HepG2 (cell line): ENCODE data around the gene EMID1. TPM values are rescaled to one million over a fixed set of nuclear protein-coding genes. Genes with fewer than 3 reads are reported as not detected.

ENCODE experiments used
- CREB3 ChIP-seq: sonication (generic); formaldehyde crosslinking; IDR thresholded peaks from 2 replicates; pipeline ENCODE4 v1.5.0; 2020; ENCODE audit warnings: missing genetic modification reagents
- FOXC1 ChIP-seq: sonication (generic); formaldehyde crosslinking; IDR thresholded peaks from 2 replicates; pipeline ENCODE4 v1.8.0; 2022; ENCODE audit warnings: mild to moderate bottlenecking, missing genetic modification reagents, borderline replicate concordance
- GATA4 ChIP-seq: sonication (generic); IDR thresholded peaks from 2 replicates; pipeline ENCODE4 v1.6.1; 2016; ENCODE audit warnings: antibody characterized with exemption, low read depth, borderline replicate concordance
- MLLT10 ChIP-seq: sonication (generic); formaldehyde crosslinking; IDR thresholded peaks from 2 replicates; pipeline ENCODE4 v1.4.0; 2020; ENCODE audit warnings: missing genetic modification reagents
- NR2F1 ChIP-seq, 2 experiments: fragments of 450-650 bp in 1 of 2; formaldehyde crosslinking in 1 of 2; IDR thresholded peaks; 2 replicates each; pipeline versions ENCODE4 v1.5.0 to v1.6.1; 2016 to 2020; ENCODE audit warnings: mild to moderate bottlenecking in 1 of 2, missing compliant biosample characterization in 1 of 2, missing genetic modification reagents in 1 of 2, moderate library complexity in 1 of 2
- PCBP2 ChIP-seq: fragments of 200-400 bp; formaldehyde crosslinking; optimal IDR thresholded peaks from 2 replicates; pipeline ENCODE3; 2018; ENCODE audit warnings: low read length, low read depth; ENCODE audit not compliant: poor library complexity, severe bottlenecking
- SAFB2 ChIP-seq: sonication (generic); formaldehyde crosslinking; IDR thresholded peaks from 2 replicates; pipeline ENCODE4 v1.5.1; 2020; ENCODE audit warnings: missing genetic modification reagents, low read depth, mild to moderate bottlenecking, borderline replicate concordance
- TP53 ChIP-seq: sonication (generic); formaldehyde crosslinking; conservative IDR thresholded peaks from 2 replicates; pipeline ENCODE4 v1.4.0; 2020; ENCODE audit warnings: missing genetic modification reagents
- WIZ ChIP-seq: sonication (generic); formaldehyde crosslinking; IDR thresholded peaks from 2 replicates; pipeline ENCODE4 v1.5.1; 2020; ENCODE audit warnings: mild to moderate bottlenecking, missing genetic modification reagents
- YEATS4 ChIP-seq: sonication (generic); formaldehyde crosslinking; IDR thresholded peaks from 2 replicates; pipeline ENCODE4 v1.4.0; 2020; ENCODE audit warnings: missing genetic modification reagents, borderline replicate concordance
- ZBTB42 ChIP-seq: sonication (generic); formaldehyde crosslinking; IDR thresholded peaks from 2 replicates; pipeline ENCODE4 v1.5.0; 2020; ENCODE audit warnings: mild to moderate bottlenecking, missing genetic modification reagents
- ZMAT5 ChIP-seq: sonication (generic); formaldehyde crosslinking; IDR thresholded peaks from 2 replicates; pipeline ENCODE4 v1.5.0; 2020; ENCODE audit warnings: mild to moderate bottlenecking, low read depth, missing genetic modification reagents, borderline replicate concordance
- ZNF143 ChIP-seq: sonication (generic); formaldehyde crosslinking; IDR thresholded peaks from 2 replicates; pipeline ENCODE4 v1.4.0; 2020; ENCODE audit warnings: missing genetic modification reagents
- ZNF24 ChIP-seq: fragments of 450-650 bp; IDR thresholded peaks from 2 replicates; pipeline ENCODE4 v1.6.1; 2017; ENCODE audit warnings: antibody characterized with exemption, mild to moderate bottlenecking
- ZNF343 ChIP-seq: sonication (generic); formaldehyde crosslinking; IDR thresholded peaks from 2 replicates; pipeline ENCODE4 v1.4.0; 2020; ENCODE audit warnings: mild to moderate bottlenecking, missing genetic modification reagents
- ZNF501 ChIP-seq: sonication (generic); formaldehyde crosslinking; IDR thresholded peaks from 2 replicates; pipeline ENCODE4 v1.5.1; 2020; ENCODE audit warnings: mild to moderate bottlenecking, moderate library complexity, missing genetic modification reagents
- ZNF619 ChIP-seq: sonication (generic); formaldehyde crosslinking; IDR thresholded peaks from 2 replicates; pipeline ENCODE4 v1.4.0; 2020; ENCODE audit warnings: mild to moderate bottlenecking, missing genetic modification reagents
- polyA plus RNA-seq, 8 experiments: library from polyadenylated mRNA; depleted of rRNA in 3 of 8; stranded (reverse) in 7 of 8; unstranded in 1 of 8; fragments of >200 nt; fragmentation: Illumina TruSeq in 4 of 8; extraction: Trizol in 4 of 8; gene quantifications; 2 replicates each; pipeline versions ENCODE4 v1.2.1 to v1.2.3, GENCODE V29; 2011 to 2016; ENCODE audit warnings: low read depth in 4 of 8, missing spikeins in 1 of 8, mixed read lengths in 1 of 8; ENCODE audit not compliant: insufficient read depth in 1 of 8
- total RNA-seq, 5 experiments: library from RNA; depleted of rRNA; stranded (reverse); fragments of >200 nt; fragmentation: Illumina TruSeq; extraction: Trizol; gene quantifications; 2 replicates each; pipeline ENCODE4 v1.2.3, GENCODE V29; 2016; ENCODE audit warnings: low read depth in 1 of 5
- TF ChIP-seq, protein P1 (sequence below): sonication (generic); formaldehyde crosslinking; IDR thresholded peaks from 2 replicates; pipeline ENCODE4 v1.4.0; 2020; ENCODE audit warnings: missing genetic modification reagents, borderline replicate concordance
- TF ChIP-seq, protein P2 (sequence below): sonication (generic); formaldehyde crosslinking; IDR thresholded peaks from 2 replicates; pipeline ENCODE4 v1.8.0; 2022; ENCODE audit warnings: mild to moderate bottlenecking, missing genetic modification reagents, moderate library complexity
- TF ChIP-seq, protein P3 (sequence below): sonication (generic); formaldehyde crosslinking; IDR thresholded peaks from 2 replicates; pipeline ENCODE4 v1.4.0; 2020; ENCODE audit warnings: missing genetic modification reagents

Gene EMID1
- total and polyA plus RNA-seq, 2 of the 13 experiments (the other 11 are each of a cell fraction or from before 2014, with no cell fraction given), result 0.45 to 0.82 TPM

DNA sequence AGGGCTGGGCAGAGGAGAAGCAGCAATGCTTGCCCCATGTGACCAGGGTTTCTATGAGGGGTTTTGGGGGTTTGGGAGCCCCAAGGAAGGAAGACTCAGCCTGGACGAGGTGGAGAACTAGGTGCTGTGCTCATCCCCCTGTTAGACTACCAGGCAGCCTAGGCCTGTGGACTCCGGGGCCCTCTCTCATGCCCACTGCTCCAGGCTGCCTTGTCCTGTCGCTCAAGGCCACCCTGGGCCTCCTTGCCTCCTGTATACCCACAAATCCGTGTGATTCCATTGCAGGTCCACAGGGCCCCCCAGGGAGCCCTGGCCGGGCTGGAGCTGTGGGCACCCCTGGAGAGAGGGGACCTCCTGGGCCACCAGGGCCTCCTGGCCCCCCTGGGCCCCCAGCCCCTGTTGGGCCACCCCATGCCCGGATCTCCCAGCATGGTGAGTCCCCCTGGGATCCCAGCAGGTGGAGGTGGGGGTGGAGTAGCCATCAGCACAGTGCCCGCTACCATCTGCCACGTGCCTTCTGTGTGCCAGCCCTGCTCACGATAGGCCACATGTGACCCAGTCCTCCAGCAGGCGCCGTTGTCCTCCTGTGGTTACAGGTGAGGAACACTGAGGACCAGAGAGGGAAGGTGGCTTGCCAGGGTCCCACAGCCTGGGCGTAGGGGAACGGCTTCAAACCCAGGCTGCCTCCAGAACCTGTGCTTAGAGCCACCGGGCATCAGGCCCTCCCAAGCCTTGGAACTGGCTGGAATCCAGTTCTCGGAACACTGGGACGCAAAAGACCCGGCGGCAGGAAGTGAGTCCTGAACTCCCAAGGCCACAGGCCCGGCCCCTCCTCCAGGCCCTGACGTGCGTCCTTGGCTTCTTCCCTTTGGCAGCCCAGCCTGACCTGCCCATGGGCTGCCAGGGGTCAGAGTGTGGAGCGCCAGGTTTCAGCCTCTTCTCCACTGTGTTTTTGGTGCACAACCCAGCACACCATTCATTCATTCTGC, 26.6 kb downstream of the EMID1 start (continued):
- TF ChIP-seq, protein P1, sequence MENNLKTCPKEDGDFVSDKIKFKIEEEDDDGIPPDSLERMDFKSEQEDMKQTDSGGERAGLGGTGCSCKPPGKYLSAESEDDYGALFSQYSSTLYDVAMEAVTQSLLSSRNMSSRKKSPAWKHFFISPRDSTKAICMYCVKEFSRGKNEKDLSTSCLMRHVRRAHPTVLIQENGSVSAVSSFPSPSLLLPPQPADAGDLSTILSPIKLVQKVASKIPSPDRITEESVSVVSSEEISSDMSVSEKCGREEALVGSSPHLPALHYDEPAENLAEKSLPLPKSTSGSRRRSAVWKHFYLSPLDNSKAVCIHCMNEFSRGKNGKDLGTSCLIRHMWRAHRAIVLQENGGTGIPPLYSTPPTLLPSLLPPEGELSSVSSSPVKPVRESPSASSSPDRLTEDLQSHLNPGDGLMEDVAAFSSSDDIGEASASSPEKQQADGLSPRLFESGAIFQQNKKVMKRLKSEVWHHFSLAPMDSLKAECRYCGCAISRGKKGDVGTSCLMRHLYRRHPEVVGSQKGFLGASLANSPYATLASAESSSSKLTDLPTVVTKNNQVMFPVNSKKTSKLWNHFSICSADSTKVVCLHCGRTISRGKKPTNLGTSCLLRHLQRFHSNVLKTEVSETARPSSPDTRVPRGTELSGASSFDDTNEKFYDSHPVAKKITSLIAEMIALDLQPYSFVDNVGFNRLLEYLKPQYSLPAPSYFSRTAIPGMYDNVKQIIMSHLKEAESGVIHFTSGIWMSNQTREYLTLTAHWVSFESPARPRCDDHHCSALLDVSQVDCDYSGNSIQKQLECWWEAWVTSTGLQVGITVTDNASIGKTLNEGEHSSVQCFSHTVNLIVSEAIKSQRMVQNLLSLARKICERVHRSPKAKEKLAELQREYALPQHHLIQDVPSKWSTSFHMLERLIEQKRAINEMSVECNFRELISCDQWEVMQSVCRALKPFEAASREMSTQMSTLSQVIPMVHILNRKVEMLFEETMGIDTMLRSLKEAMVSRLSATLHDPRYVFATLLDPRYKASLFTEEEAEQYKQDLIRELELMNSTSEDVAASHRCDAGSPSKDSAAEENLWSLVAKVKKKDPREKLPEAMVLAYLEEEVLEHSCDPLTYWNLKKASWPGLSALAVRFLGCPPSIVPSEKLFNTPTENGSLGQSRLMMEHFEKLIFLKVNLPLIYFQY (CRISPR knock-in tag), result peak; percentile 75; the same call in 1 of the 2 replicates
- TF ChIP-seq ZNF343 (CRISPR knock-in tag) (no peak), ZNF143 (CRISPR knock-in tag) (no peak), ZBTB42 (CRISPR knock-in tag) (no peak), TP53 (no peak), CREB3 (no peak), NR2F1 (CRISPR knock-in tag; IDR thresholded peaks at IDR 0.05) (no peak), FOXC1 (no peak), GATA4 (no peak), YEATS4 (CRISPR knock-in tag) (no peak), ZMAT5 (no peak), ZNF619 (CRISPR knock-in tag) (no peak), ZNF501 (CRISPR knock-in tag) (no peak), PCBP2 (no peak), SAFB2 (CRISPR knock-in tag) (0 out of 2 replicates have a peak, but pooled peaks have one; percentile 51), ZNF24 (0 out of 2 replicates have a peak, but pooled peaks have one; percentile 50), WIZ (CRISPR knock-in tag) (no peak), MLLT10 (CRISPR knock-in tag) (no peak)
- TF ChIP-seq, protein P2, sequence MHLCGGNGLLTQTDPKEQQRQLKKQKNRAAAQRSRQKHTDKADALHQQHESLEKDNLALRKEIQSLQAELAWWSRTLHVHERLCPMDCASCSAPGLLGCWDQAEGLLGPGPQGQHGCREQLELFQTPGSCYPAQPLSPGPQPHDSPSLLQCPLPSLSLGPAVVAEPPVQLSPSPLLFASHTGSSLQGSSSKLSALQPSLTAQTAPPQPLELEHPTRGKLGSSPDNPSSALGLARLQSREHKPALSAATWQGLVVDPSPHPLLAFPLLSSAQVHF (CRISPR knock-in tag), result no peak
- TF ChIP-seq, protein P3, sequence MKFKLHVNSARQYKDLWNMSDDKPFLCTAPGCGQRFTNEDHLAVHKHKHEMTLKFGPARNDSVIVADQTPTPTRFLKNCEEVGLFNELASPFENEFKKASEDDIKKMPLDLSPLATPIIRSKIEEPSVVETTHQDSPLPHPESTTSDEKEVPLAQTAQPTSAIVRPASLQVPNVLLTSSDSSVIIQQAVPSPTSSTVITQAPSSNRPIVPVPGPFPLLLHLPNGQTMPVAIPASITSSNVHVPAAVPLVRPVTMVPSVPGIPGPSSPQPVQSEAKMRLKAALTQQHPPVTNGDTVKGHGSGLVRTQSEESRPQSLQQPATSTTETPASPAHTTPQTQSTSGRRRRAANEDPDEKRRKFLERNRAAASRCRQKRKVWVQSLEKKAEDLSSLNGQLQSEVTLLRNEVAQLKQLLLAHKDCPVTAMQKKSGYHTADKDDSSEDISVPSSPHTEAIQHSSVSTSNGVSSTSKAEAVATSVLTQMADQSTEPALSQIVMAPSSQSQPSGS (CRISPR knock-in tag), result no peak
